Astrocyte of the spinal cord (primary cell): ENCODE data around the gene NCEH1.
"Not testable (repeated sequence)": the region's sequence is repeated elsewhere in the genome, so short reads cannot be mapped to it uniquely, and the experiment has no call there.

ENCODE experiments used
- DNase-seq: peaks from one replicate; pipeline ENCODE4 v3.0.0; 2011; ENCODE audit warnings: low read depth, low spot score
- H3K4me3 ChIP-seq: 2 replicates; pipeline ENCODE4 v1.5.1; 2011; ENCODE audit warnings: low read depth, mild to moderate bottlenecking, low read length, moderate library complexity
- CTCF ChIP-seq: IDR thresholded peaks from 2 replicates; pipeline ENCODE4 v1.5.1; 2012; ENCODE audit warnings: low read depth, mild to moderate bottlenecking, low read length, inconsistent platforms
- in situ Hi-C: cut with HindIII; loops from 2 replicates; pipeline ENCODE4 v1.10.0; 2017; ENCODE audit warnings: low sequenced_read_pairs

NCEH1 gene

GRCh38 chr3:172601066-172601832 lies 109.6 kb downstream of the NCEH1 start:
- no peak for TF ChIP-seq CTCF
- DNase-seq: no peak
- in situ Hi-C loops: no loop called here
- H3K4me3 ChIP-seq: no peak overlapping the region

GRCh38 chr3:172600644-172601065 lies 110.2 kb downstream of the NCEH1 start:
- no peak for DNase-seq
- no peak for TF ChIP-seq CTCF
- H3K4me3 ChIP-seq: no peak overlapping the region
- in situ Hi-C loops: no loop called here

GRCh38 chr3:172598904-172599303 lies 112.0 kb downstream of the NCEH1 start:
- no peak for DNase-seq
- TF ChIP-seq CTCF: no peak
- in situ Hi-C loops: no loop called here
- no peak overlapping the region for H3K4me3 ChIP-seq

- no peak for TF ChIP-seq CTCF
- DNase-seq: no peak
- in situ Hi-C loops: no loop called here
- no peak overlapping the region for H3K4me3 ChIP-seq
Observed at GRCh38 chr3:172596394-172596706, 114.5 kb downstream of the NCEH1 start.

GRCh38 chr3:172595664-172596393 lies 115.0 kb downstream of the NCEH1 start:
- no peak overlapping the region for H3K4me3 ChIP-seq
- peak; percentile 71 for DNase-seq
- peak; percentile 79 for TF ChIP-seq CTCF
- in situ Hi-C loops: no loop called here

GRCh38 chr3:172594900-172595663 lies 115.8 kb downstream of the NCEH1 start:
- in situ Hi-C loops, DNase-seq, H3K4me3 ChIP-seq: not testable (repeated sequence)
